Smooth muscle cell (in vitro differentiated cells): Measurements from ENCODE around the gene JSRP1. TPM values are rescaled to one million over a fixed set of nuclear protein-coding genes. Genes with fewer than 3 reads are reported as not detected.

Experiments
- DNase-seq: peaks from one replicate; lab custom pipeline; 2025; ENCODE audit not compliant: unreplicated experiment; lab: John Stamatoyannopoulos, UW
- H2AFZ ChIP-seq: fragments of 200-600 bp; sonication (generic); 2 replicates; pipeline ENCODE4 v1.6.0; 2016; ENCODE audit warnings: antibody characterized with exemption, low read depth, mild to moderate bottlenecking
- H3F3A ChIP-seq: fragments of 200-600 bp; sonication (generic); 2 replicates; pipeline ENCODE4 v1.6.0; 2017; ENCODE audit warnings: antibody characterized with exemption, low read depth
- H3K27ac ChIP-seq: fragments of 200-600 bp; sonication (generic); 2 replicates; pipeline ENCODE4 v1.5.1; 2016; ENCODE audit warnings: low read depth, mild to moderate bottlenecking
- H3K27me3 ChIP-seq: fragments of 200-600 bp; sonication (generic); 2 replicates; pipeline ENCODE4 v1.6.1; 2016; ENCODE audit warnings: low read depth, mild to moderate bottlenecking
- H3K36me3 ChIP-seq: fragments of 200-600 bp; sonication (generic); 2 replicates; pipeline ENCODE4 v1.5.1; 2016; ENCODE audit warnings: low read depth
- H3K4me1 ChIP-seq: fragments of 200-600 bp; sonication (generic); 2 replicates; pipeline ENCODE4 v1.5.1; 2016; ENCODE audit warnings: low read depth
- H3K4me2 ChIP-seq: fragments of 200-600 bp; sonication (generic); 2 replicates; pipeline ENCODE4 v1.6.0; 2016; ENCODE audit warnings: mild to moderate bottlenecking
- H3K4me3 ChIP-seq: fragments of 200-600 bp; sonication (generic); 2 replicates; pipeline ENCODE4 v1.5.1; 2016; ENCODE audit warnings: mild to moderate bottlenecking
- H3K79me2 ChIP-seq: fragments of 200-600 bp; sonication (generic); 2 replicates; pipeline ENCODE4 v1.6.0; 2016; ENCODE audit warnings: low read depth, mild to moderate bottlenecking
- H3K9ac ChIP-seq: fragments of 200-600 bp; sonication (generic); 2 replicates; pipeline ENCODE4 v1.6.0; 2016; ENCODE audit warnings: low read depth
- H3K9me3 ChIP-seq: fragments of 200-600 bp; sonication (generic); replicated peaks from 2 replicates; pipeline ENCODE4 v1.5.1; 2016; ENCODE audit warnings: low read depth
- H4K20me1 ChIP-seq: fragments of 200-600 bp; sonication (generic); 2 replicates; pipeline ENCODE4 v1.6.0; 2016; ENCODE audit warnings: low read depth
- WGBS: methylation state at CpG from one replicate; pipeline ENCODE4 v1.1.7; 2016; ENCODE audit warnings: low lambda C conversion rate; 5-methylcytosine and 5-hydroxymethylcytosine counted together
- polyA plus RNA-seq: library from polyadenylated mRNA; unstranded; fragments of >200 nt; fragmentation: Nextera tagmentation; extraction: Ambion mirVana; gene quantifications from 2 replicates; pipeline ENCODE4 v1.2.1, GENCODE V29; 2016
- total RNA-seq: library from RNA; depleted of rRNA; stranded (reverse); fragments of >200 nt; gene quantifications from 2 replicates; pipeline ENCODE4 v1.2.3, GENCODE V29; 2014
- TF ChIP-seq, protein P1 (sequence below): fragments of 200-600 bp; sonication (generic); IDR thresholded peaks from 2 replicates; pipeline ENCODE4 v1.5.1; 2017; ENCODE audit warnings: borderline replicate concordance, mild to moderate bottlenecking, antibody characterized with exemption; ENCODE audit not compliant: insufficient read depth, poor library complexity, severe bottlenecking

JSRP1 gene
- total and polyA plus RNA-seq, 2 experiments from 2014 or later, result not detected

DNA sequence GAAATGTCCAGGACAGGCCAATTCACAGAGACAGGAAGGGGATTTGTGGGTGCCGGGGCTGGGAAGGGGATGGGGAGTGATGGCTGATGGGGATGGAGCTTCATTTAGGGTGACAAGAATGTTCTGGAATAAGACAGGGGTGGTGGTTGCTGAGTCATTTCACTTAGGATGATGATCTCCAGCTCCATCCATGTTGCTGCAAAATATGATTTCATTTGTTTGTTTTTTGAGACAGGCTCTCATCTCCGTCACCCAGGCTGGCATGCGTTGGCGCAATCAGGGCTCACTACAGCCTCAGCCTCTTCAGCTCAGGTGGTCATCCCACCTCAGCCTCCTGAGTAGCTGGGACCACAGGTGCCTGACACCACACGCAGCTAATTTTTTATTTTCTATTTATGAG lies 3.1 kb upstream of the JSRP1 start:
- H3K4me3 ChIP-seq, result no peak overlapping the region
- H3F3A ChIP-seq, result no peaks in the 10 kb centered on the region
- no peaks in the 10 kb centered on the region for H3K27me3 ChIP-seq
- no peaks in the 10 kb centered on the region for H3K36me3 ChIP-seq
- no peak overlapping the region for H3K4me2 ChIP-seq
- 87% methylated on average over 5 of the region's 5 CpGs for WGBS
- no peak overlapping the region for H3K27ac ChIP-seq
- no peak overlapping the region for H2AFZ ChIP-seq
- no peaks in the 10 kb centered on the region for H3K4me1 ChIP-seq
- no peak overlapping the region for H3K9ac ChIP-seq
- no peaks in the 10 kb centered on the region for H3K9me3 ChIP-seq
- no peaks in the 10 kb centered on the region for H3K79me2 ChIP-seq
- no peak for DNase-seq
- no peaks in the 10 kb centered on the region for H4K20me1 ChIP-seq
- TF ChIP-seq, protein P1, sequence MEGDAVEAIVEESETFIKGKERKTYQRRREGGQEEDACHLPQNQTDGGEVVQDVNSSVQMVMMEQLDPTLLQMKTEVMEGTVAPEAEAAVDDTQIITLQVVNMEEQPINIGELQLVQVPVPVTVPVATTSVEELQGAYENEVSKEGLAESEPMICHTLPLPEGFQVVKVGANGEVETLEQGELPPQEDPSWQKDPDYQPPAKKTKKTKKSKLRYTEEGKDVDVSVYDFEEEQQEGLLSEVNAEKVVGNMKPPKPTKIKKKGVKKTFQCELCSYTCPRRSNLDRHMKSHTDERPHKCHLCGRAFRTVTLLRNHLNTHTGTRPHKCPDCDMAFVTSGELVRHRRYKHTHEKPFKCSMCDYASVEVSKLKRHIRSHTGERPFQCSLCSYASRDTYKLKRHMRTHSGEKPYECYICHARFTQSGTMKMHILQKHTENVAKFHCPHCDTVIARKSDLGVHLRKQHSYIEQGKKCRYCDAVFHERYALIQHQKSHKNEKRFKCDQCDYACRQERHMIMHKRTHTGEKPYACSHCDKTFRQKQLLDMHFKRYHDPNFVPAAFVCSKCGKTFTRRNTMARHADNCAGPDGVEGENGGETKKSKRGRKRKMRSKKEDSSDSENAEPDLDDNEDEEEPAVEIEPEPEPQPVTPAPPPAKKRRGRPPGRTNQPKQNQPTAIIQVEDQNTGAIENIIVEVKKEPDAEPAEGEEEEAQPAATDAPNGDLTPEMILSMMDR, result no peak

GRCh38 chr19:2255112-2255845 lies 938 bp downstream of the JSRP1 start:
- H3K9ac ChIP-seq, result no peak overlapping the region
- H4K20me1 ChIP-seq, result peaks cover 12% of the 10 kb centered on the region
- DNase-seq, result no peak
- H3K27ac ChIP-seq, result no peak overlapping the region
- no peak overlapping the region for H3K4me2 ChIP-seq
- 95% methylated on average over 16 of the region's 16 CpGs for WGBS
- no peak overlapping the region for H3K4me3 ChIP-seq
- H2AFZ ChIP-seq, result no peak overlapping the region
- peaks cover 7% of the 10 kb centered on the region for H3K4me1 ChIP-seq
- H3K27me3 ChIP-seq, result peaks cover 22% of the 10 kb centered on the region
- no peaks in the 10 kb centered on the region for H3K9me3 ChIP-seq
- TF ChIP-seq, protein P1, result no peak
- H3K79me2 ChIP-seq, result no peaks in the 10 kb centered on the region
- H3F3A ChIP-seq, result no peaks in the 10 kb centered on the region
- no peaks in the 10 kb centered on the region for H3K36me3 ChIP-seq

DNA sequence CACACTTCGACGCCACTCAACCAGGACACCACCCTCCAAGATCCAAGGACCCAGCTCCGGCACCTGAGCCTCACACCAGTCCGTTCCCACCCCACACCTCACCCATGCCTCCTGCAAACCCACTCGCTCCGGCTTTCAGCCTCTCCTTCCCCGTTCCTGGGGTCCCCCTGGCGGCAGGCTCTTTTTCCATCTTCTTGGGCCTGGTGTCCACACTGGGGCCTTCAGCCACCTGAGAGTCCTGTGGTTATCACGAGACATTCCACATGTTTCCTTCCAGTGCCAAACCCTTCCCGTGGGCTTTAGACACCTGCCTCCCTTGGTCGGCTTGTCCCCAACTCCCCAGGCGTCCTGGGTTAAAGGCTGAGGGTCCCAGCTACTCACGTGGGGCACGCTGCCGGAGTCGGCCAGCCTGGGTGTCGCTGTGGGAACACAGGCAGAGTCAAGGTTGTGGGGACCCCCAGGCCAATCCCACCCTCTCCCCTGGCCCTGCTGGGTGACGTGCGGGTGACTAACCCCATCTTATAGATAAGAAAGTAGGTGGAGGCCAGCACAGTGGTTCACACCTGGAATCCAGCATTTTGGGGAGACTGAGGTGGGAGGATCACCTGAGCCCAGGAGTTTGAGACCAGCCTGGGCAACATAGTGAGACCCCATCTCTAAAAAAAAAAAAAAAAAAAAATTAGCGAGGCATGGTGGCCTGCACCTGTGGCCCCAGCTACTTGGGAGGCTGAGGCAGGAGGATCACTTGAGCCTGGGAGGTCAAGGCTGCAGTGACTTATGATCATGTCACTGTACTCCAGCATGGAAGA lies 1.9 kb downstream of the JSRP1 start:
- no peaks in the 10 kb centered on the region for H3K79me2 ChIP-seq
- H3K4me2 ChIP-seq, result peak overlapping the region; percentile 73
- no peak overlapping the region for H3K9ac ChIP-seq
- H3K27ac ChIP-seq, result no peak overlapping the region
- no peak for DNase-seq
- 58% methylated on average over 20 of the region's 20 CpGs for WGBS
- H3K4me3 ChIP-seq, result no peak overlapping the region
- peaks cover 7% of the 10 kb centered on the region for H3K4me1 ChIP-seq
- no peaks in the 10 kb centered on the region for H3F3A ChIP-seq
- H2AFZ ChIP-seq, result no peak overlapping the region
- peaks cover 14% of the 10 kb centered on the region for H4K20me1 ChIP-seq
- no peaks in the 10 kb centered on the region for H3K36me3 ChIP-seq
- H3K27me3 ChIP-seq, result peaks cover 22% of the 10 kb centered on the region
- H3K9me3 ChIP-seq, result no peaks in the 10 kb centered on the region
- TF ChIP-seq, protein P1, result peak; percentile 39
